Aorta (tissue), 5 donors: Measurements from ENCODE around the gene ACOT8. TPM values are rescaled to one million over a fixed set of nuclear protein-coding genes. Genes with fewer than 3 reads are reported as not detected.
A peak's percentile ranks its signal among the peaks of the same experiment; 100 is the strongest.

Experiments
- ATAC-seq: fragments of 200-7000 bp; cut with Tn5 transposase; one replicate; pipeline ENCODE4 v1.9.1; 2022; ENCODE audit warnings: moderate library complexity; ENCODE audit not compliant: low FRiP score
- DNase-seq, 2 donors: peaks; one replicate each; pipeline ENCODE4 v3.0.0-alpha.2; 2020
- H3K27ac ChIP-seq, 2 donors: one replicate each; pipeline ENCODE4 v1.5.1; 2013; ENCODE audit warnings: low read length in 2 of 2, mild to moderate bottlenecking in 2 of 2, moderate library complexity in 2 of 2, control low read depth in 1 of 2, inconsistent platforms in 1 of 2, low read depth in 1 of 2
- H3K27me3 ChIP-seq, 2 donors: one replicate each; pipeline ENCODE4 v1.6.1; 2013; ENCODE audit warnings: control low read depth in 1 of 2, low read length in 1 of 2, mild to moderate bottlenecking in 1 of 2, moderate library complexity in 1 of 2; ENCODE audit not compliant: insufficient read depth in 2 of 2, control insufficient read depth in 1 of 2
- H3K36me3 ChIP-seq, 2 donors: one replicate each; pipeline ENCODE4 v1.6.1; 2013; ENCODE audit warnings: control low read depth in 1 of 2, low read length in 1 of 2, mild to moderate bottlenecking in 1 of 2; ENCODE audit not compliant: insufficient read depth in 2 of 2, control insufficient read depth in 1 of 2
- H3K4me1 ChIP-seq, 2 donors: one replicate each; pipeline ENCODE4 v1.6.1; 2013; ENCODE audit warnings: low read length in 2 of 2, control low read depth in 1 of 2, mild to moderate bottlenecking in 1 of 2, moderate library complexity in 1 of 2; ENCODE audit not compliant: insufficient read depth in 2 of 2, control insufficient read depth in 1 of 2
- H3K4me3 ChIP-seq, 2 donors: one replicate each; pipeline ENCODE4 v1.5.1; 2013; ENCODE audit warnings: low read length in 2 of 2, control low read depth in 1 of 2, mild to moderate bottlenecking in 1 of 2
- H3K9me3 ChIP-seq: one replicate; pipeline ENCODE4 v1.6.1; 2013; ENCODE audit warnings: mild to moderate bottlenecking, low read length; ENCODE audit not compliant: control insufficient read depth
- WGBS, 2 donors: extraction: QIAGEN DNeasy Blood & Tissue Kit; methylation state at CpG; one replicate each; pipeline ENCODE4 v1.1.7; 2013; 5-methylcytosine and 5-hydroxymethylcytosine counted together
- intact Hi-C, 2 donors: fragments of 100-400 bp; cut with DNase I; formaldehyde crosslinking; loops; one replicate each; pipeline versions ENCODE4 v1.14.2 to v1.15.0; 2022
- polyA plus RNA-seq, 2 donors: library from polyadenylated mRNA; stranded (reverse); fragments of 200-250 nt; gene quantifications; one replicate each; pipeline ENCODE4 v1.2.3, GENCODE V29; 2013
- total RNA-seq, 2 donors: library from RNA; stranded (reverse); fragmentation: NEBNext Ultra II Directional; extraction: Animal tissue kit (Norgen Biotek cat#: 25700); gene quantifications; one replicate each; pipeline ENCODE4 v1.2.1, GENCODE V29; 2021
- donor health status: healthy with polysubstance abuse.
- donor health status: Bipolar disorder and iron deficiency.
- donor health status: DM: no; HTN: no; CAD: no.
- donor health status: DM: no; HTN: no; CAD: no.
- donor health status: DM: yes; HTN: yes; CAD: no.

Gene ACOT8
- total and polyA plus RNA-seq, 4 donors, result 11.2 to 32.5 (median 20.0) TPM

GRCh38 chr20:45792317-45793118 is 64.7 kb downstream of the ACOT8 start:
- intact Hi-C loops, result loop anchor here in 1 of 2 donors (10.0 kb wide), 2 partner anchors 142 to 292 kb away; partner anchors contain the start of genes NCOA5 and PCIF1
- peak; percentile 11 for ATAC-seq
- no peaks in the 10 kb centered on the region for H3K27me3 ChIP-seq
- H3K9me3 ChIP-seq, result no peaks in the 10 kb centered on the region
- DNase-seq, result peak in 1 of 2 donors; percentile 55
- H3K4me3 ChIP-seq, result peak overlapping the region; percentile 50 to 74
- peak overlapping the region; percentile 68 to 75 for H3K27ac ChIP-seq
- H3K36me3 ChIP-seq, result peaks cover 2 to 8% of the 10 kb centered on the region in 2 donors
- 25 to 28% methylated on average over 19 of the region's 19 CpGs for WGBS, 2 donors
- peaks cover 0 to 5% of the 10 kb centered on the region in 2 donors for H3K4me1 ChIP-seq

Other genes with a start within 250 kb of the ACOT8 start
- gene WFDC10A, start 227.7 kb downstream of the ACOT8 start, total RNA-seq, result not detected
- not detected for gene WFDC10A, start 227.7 kb downstream of the ACOT8 start, polyA plus RNA-seq
- not detected for gene WFDC9, start 226.1 kb downstream of the ACOT8 start, total RNA-seq
- not detected for gene WFDC9, start 226.1 kb downstream of the ACOT8 start, polyA plus RNA-seq
- not detected for gene WFDC11, start 187.2 kb downstream of the ACOT8 start, total RNA-seq
- not detected for gene WFDC11, start 187.2 kb downstream of the ACOT8 start, polyA plus RNA-seq
- gene WFDC13, start 155.4 kb downstream of the ACOT8 start, total RNA-seq, result not detected
- gene WFDC13, start 155.4 kb downstream of the ACOT8 start, polyA plus RNA-seq, result not detected
- not detected for gene WFDC10B, start 152.4 kb downstream of the ACOT8 start, total RNA-seq
- gene WFDC10B, start 152.4 kb downstream of the ACOT8 start, polyA plus RNA-seq, result 1 to 10 TPM in 1 of 2 donors, not detected in 1; 1.7 TPM
- not detected for gene SPINT4, start 135.0 kb downstream of the ACOT8 start, total RNA-seq
- not detected for gene SPINT4, start 135.0 kb downstream of the ACOT8 start, polyA plus RNA-seq
- gene WFDC3, start 65.5 kb downstream of the ACOT8 start, total RNA-seq, result 1 to 10 TPM; 1.6 to 3.6 TPM
- 1 to 10 TPM in 1 of 2 donors, not detected in 1; 1.9 TPM for gene WFDC3, start 65.5 kb downstream of the ACOT8 start, polyA plus RNA-seq
- 10 to 100 TPM; 25.8 to 27.8 TPM for gene DNTTIP1, start 65.4 kb downstream of the ACOT8 start, total RNA-seq
- gene DNTTIP1, start 65.4 kb downstream of the ACOT8 start, polyA plus RNA-seq, result 10 to 100 TPM; 29.3 to 30.7 TPM
- gene UBE2C, start 44.7 kb downstream of the ACOT8 start, total RNA-seq, result 1 to 10 TPM; 1.0 to 1.9 TPM
- 1 to 10 TPM in 1 of 2 donors, not detected in 1; 5.0 TPM for gene UBE2C, start 44.7 kb downstream of the ACOT8 start, polyA plus RNA-seq
- gene TNNC2, start 30.1 kb downstream of the ACOT8 start, total RNA-seq, result not detected
- gene TNNC2, start 30.1 kb downstream of the ACOT8 start, polyA plus RNA-seq, result 10 to 100 TPM in 1 of 2 donors, 1 to 10 TPM in 1; 1.9 to 26.3 TPM
- gene SNX21, start 23.6 kb downstream of the ACOT8 start, total RNA-seq, result 10 to 100 TPM; 36.2 to 57.7 TPM
- 100 to 1,000 TPM in 1 of 2 donors, 10 to 100 TPM in 1; 14.9 to 117 TPM for gene SNX21, start 23.6 kb downstream of the ACOT8 start, polyA plus RNA-seq
- 1 to 10 TPM; 2.5 to 4.5 TPM for gene ZSWIM3, start 222 bp upstream of the ACOT8 start, total RNA-seq
- 1 to 10 TPM; 1.5 to 1.7 TPM for gene ZSWIM3, start 222 bp upstream of the ACOT8 start, polyA plus RNA-seq
- 1 to 10 TPM; 5.3 to 8.2 TPM for gene ZSWIM1, start 23.8 kb upstream of the ACOT8 start, total RNA-seq
- gene ZSWIM1, start 23.8 kb upstream of the ACOT8 start, polyA plus RNA-seq, result 1 to 10 TPM; 2.9 to 3.4 TPM
- 1 to 10 TPM; 2.9 to 8.6 TPM for gene SPATA25, start 30.2 kb upstream of the ACOT8 start, total RNA-seq
- gene SPATA25, start 30.2 kb upstream of the ACOT8 start, polyA plus RNA-seq, result 1 to 10 TPM in 1 of 2 donors, not detected in 1; 2.3 TPM
- 10 to 100 TPM in 1 of 2 donors, 1 to 10 TPM in 1; 9.9 to 32.9 TPM for gene NEURL2, start 33.8 kb upstream of the ACOT8 start, total RNA-seq
- 1 to 10 TPM; 2.0 to 7.0 TPM for gene NEURL2, start 33.8 kb upstream of the ACOT8 start, polyA plus RNA-seq
- 100 to 1,000 TPM in 1 of 2 donors, 10 to 100 TPM in 1; 83.4 to 140 TPM for gene CTSA, start 33.9 kb upstream of the ACOT8 start, total RNA-seq
- 100 to 1,000 TPM in 1 of 2 donors, 10 to 100 TPM in 1; 37.9 to 175 TPM for gene CTSA, start 33.9 kb upstream of the ACOT8 start, polyA plus RNA-seq
- gene PLTP, start 54.8 kb upstream of the ACOT8 start, total RNA-seq, result 100 to 1,000 TPM; 113 to 445 TPM
- 100 to 1,000 TPM in 1 of 2 donors, 10 to 100 TPM in 1; 80.7 to 103 TPM for gene PLTP, start 54.8 kb upstream of the ACOT8 start, polyA plus RNA-seq
- gene PCIF1, start 77.3 kb upstream of the ACOT8 start, total RNA-seq, result 10 to 100 TPM; 32.5 to 33.3 TPM
- 10 to 100 TPM; 15.5 to 43.4 TPM for gene PCIF1, start 77.3 kb upstream of the ACOT8 start, polyA plus RNA-seq
- gene ZNF335, start 114.8 kb upstream of the ACOT8 start, total RNA-seq, result 10 to 100 TPM; 18.4 to 22.7 TPM
- 10 to 100 TPM in 1 of 2 donors, 1 to 10 TPM in 1; 2.8 to 31.4 TPM for gene ZNF335, start 114.8 kb upstream of the ACOT8 start, polyA plus RNA-seq
- 1 to 10 TPM; 5.1 to 6.0 TPM for gene MMP9, start 151.5 kb upstream of the ACOT8 start, total RNA-seq
- gene MMP9, start 151.5 kb upstream of the ACOT8 start, polyA plus RNA-seq, result 1 to 10 TPM in 1 of 2 donors, under 1 TPM in 1; 0.15 to 3.1 TPM
- 1 to 10 TPM in 1 of 2 donors, under 1 TPM in 1; 0.94 to 2.4 TPM for gene SLC12A5, start 171.8 kb upstream of the ACOT8 start, total RNA-seq
- gene SLC12A5, start 171.8 kb upstream of the ACOT8 start, polyA plus RNA-seq, result not detected
- 10 to 100 TPM; 18.6 to 23.7 TPM for gene NCOA5, start 232.6 kb upstream of the ACOT8 start, total RNA-seq
- gene NCOA5, start 232.6 kb upstream of the ACOT8 start, polyA plus RNA-seq, result 10 to 100 TPM in 1 of 2 donors, 1 to 10 TPM in 1; 8.5 to 10.4 TPM